ENCODE measurements around the gene BROX.

DNA sequence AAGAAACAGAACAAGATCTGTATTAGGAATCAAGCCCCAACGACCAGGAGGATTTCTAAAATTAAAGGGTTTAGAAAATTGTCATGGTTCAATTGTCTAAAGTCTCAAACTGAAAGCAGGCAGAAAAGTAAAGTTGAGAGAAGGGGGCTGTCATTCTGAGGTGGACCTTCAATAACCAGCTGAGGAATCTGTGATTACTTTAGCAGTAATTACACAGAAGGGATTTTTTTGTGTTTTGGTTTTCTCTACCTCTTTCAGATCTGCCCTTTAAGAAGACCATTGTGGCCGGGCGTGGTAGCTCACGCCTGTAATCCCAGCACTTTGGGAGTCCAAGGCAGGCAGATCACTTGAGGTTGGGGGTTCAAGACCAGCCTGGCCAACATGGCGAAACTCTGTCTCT lies 17.4 kb upstream of the BROX start:
- TF ChIP-seq POLR2A (IDR thresholded peaks at IDR 0.05) (no peak), CTCF (IDR thresholded peaks at IDR 0.05) (no peak)
